H1 (cell line): ENCODE results near the gene TTC34. TPM values are rescaled to one million over a fixed set of nuclear protein-coding genes. Genes with fewer than 3 reads are reported as not detected.

ENCODE experiments used
- CTCF ChIA-PET: fragments of 300-600 bp; sonication (Branson Sonifier 250); formaldehyde crosslinking; loops from one replicate; lab custom pipeline; 2021; ENCODE audit not compliant: partially characterized antibody; lab: Charles Lee
- POLR2A ChIA-PET: fragments of 300-600 bp; sonication (Branson Sonifier 250); formaldehyde crosslinking; loops from one replicate; lab custom pipeline; 2021; ENCODE audit warnings: inconsistent platforms; ENCODE audit not compliant: partially characterized antibody; lab: Charles Lee
- DNase-seq, 2 experiments: peaks; one replicate each; pipeline versions ENCODE4 v3.0.0 to v3.0.0-alpha.2; 2010 to 2022; ENCODE audit warnings: low spot score in 2 of 2, low read depth in 1 of 2, mixed read lengths in 1 of 2
- FAIRE-seq: peaks from 2 replicates; lab custom pipeline; 2011; peaks lifted over from hg19 to GRCh38; lab: Jason Lieb, UNC
- H2AFZ ChIP-seq: 2 replicates; pipeline ENCODE4 v1.8.1; 2012; ENCODE audit warnings: low read length, inconsistent platforms
- H2AK5ac ChIP-seq: 2 replicates; pipeline ENCODE4 v1.6.1; 2013; ENCODE audit warnings: low read depth, low read length
- H2BK120ac ChIP-seq: replicated peaks from 2 replicates; pipeline ENCODE3; 2013; ENCODE audit warnings: low read depth, low read length, inconsistent platforms
- H2BK12ac ChIP-seq: 2 replicates; pipeline ENCODE4 v1.6.1; 2013; ENCODE audit warnings: low read depth, low read length
- H2BK15ac ChIP-seq: 2 replicates; pipeline ENCODE4 v1.6.1; 2013; ENCODE audit warnings: low read length
- H2BK20ac ChIP-seq: 2 replicates; pipeline ENCODE4 v1.6.1; 2013; ENCODE audit warnings: low read length
- H2BK5ac ChIP-seq: 2 replicates; pipeline ENCODE4 v1.6.1; 2013; ENCODE audit warnings: low read depth, low read length
- H3K14ac ChIP-seq: 2 replicates; pipeline ENCODE4 v1.6.1; 2013; ENCODE audit warnings: inconsistent platforms; ENCODE audit not compliant: insufficient read length
- H3K18ac ChIP-seq: 2 replicates; pipeline ENCODE4 v1.6.1; 2013; ENCODE audit warnings: low read length; ENCODE audit errors: extremely low read depth
- H3K23ac ChIP-seq: 2 replicates; pipeline ENCODE4 v1.6.1; 2013; ENCODE audit warnings: inconsistent platforms; ENCODE audit not compliant: insufficient read length
- H3K23me2 ChIP-seq: 2 replicates; pipeline ENCODE4 v1.6.1; 2013; ENCODE audit warnings: low read depth, low read length
- H3K27ac ChIP-seq: 2 replicates; pipeline ENCODE4 v1.6.1; 2011; ENCODE audit warnings: low read depth, low read length, inconsistent platforms
- H3K27me3 ChIP-seq, 4 experiments: replicated peaks in 1 of 4; 1 replicate in 1 of 4; 2 replicates in 3 of 4; pipeline versions ENCODE4 v1.6.1 to v1.8.1; 2011 to 2013; ENCODE audit warnings: low read length in 3 of 4, mild to moderate bottlenecking in 3 of 4, inconsistent platforms in 2 of 4, mixed read lengths in 2 of 4, moderate library complexity in 1 of 4; ENCODE audit not compliant: control insufficient read depth in 3 of 4, insufficient read depth in 3 of 4; ENCODE audit errors: extremely low read depth in 1 of 4
- H3K36me3 ChIP-seq, 4 experiments: 2 replicates each; pipeline versions ENCODE4 v1.6.1 to v1.8.1; 2011 to 2013; ENCODE audit warnings: mild to moderate bottlenecking in 4 of 4, low read length in 3 of 4, moderate library complexity in 2 of 4, control low read depth in 1 of 4, inconsistent platforms in 1 of 4; ENCODE audit not compliant: insufficient read depth in 4 of 4, control insufficient read depth in 2 of 4
- H3K4ac ChIP-seq: replicated peaks from 2 replicates; pipeline ENCODE3; 2013; ENCODE audit warnings: low read length, low read depth, mixed read lengths, inconsistent platforms; ENCODE audit not compliant: insufficient read length
- H3K4me1 ChIP-seq, 4 experiments: replicated peaks in 1 of 4; 1 replicate in 1 of 4; 2 replicates in 3 of 4; pipeline versions ENCODE4 v1.6.1 to v1.8.1; 2011 to 2013; ENCODE audit warnings: low read length in 3 of 4, inconsistent platforms in 2 of 4, mixed read lengths in 1 of 4; ENCODE audit not compliant: insufficient read depth in 4 of 4, control insufficient read depth in 3 of 4
- H3K4me2 ChIP-seq, 2 experiments: 2 replicates each; pipeline versions ENCODE4 v1.6.1 to v1.8.1; 2011 to 2013; ENCODE audit warnings: low read depth in 2 of 2, low read length in 2 of 2, control low read depth in 1 of 2, inconsistent platforms in 1 of 2, mild to moderate bottlenecking in 1 of 2; ENCODE audit not compliant: insufficient read depth in 1 of 2
- H3K4me3 ChIP-seq, 4 experiments: fragments of 200-600, 300-600 bp in 1 of 4; sonication (generic), shearing (Covaris generic), sonication (Bioruptor Twin) in 1 of 4; 2 replicates each; pipeline versions ENCODE4 v1.5.1 to v1.8.1; 2011 to 2016; ENCODE audit warnings: low read length in 4 of 4, low read depth in 3 of 4, control low read depth in 2 of 4, inconsistent platforms in 2 of 4, mild to moderate bottlenecking in 2 of 4, mixed read lengths in 1 of 4, moderate library complexity in 1 of 4; ENCODE audit not compliant: insufficient read depth in 2 of 4; ENCODE audit errors: extremely low read depth in 1 of 4
- H3K56ac ChIP-seq: replicated peaks from 2 replicates; pipeline ENCODE3; 2013; ENCODE audit warnings: low read depth, mild to moderate bottlenecking, mixed read lengths, low read length, inconsistent platforms; ENCODE audit not compliant: insufficient read length
- H3K79me1 ChIP-seq: 2 replicates; pipeline ENCODE4 v1.6.1; 2013; ENCODE audit warnings: low read depth, low read length, control low read depth
- H3K79me2 ChIP-seq, 2 experiments: 2 replicates each; pipeline versions ENCODE4 v1.6.1 to v1.8.1; 2012 to 2013; ENCODE audit warnings: low read length in 2 of 2, mild to moderate bottlenecking in 2 of 2, inconsistent platforms in 1 of 2; ENCODE audit not compliant: insufficient read depth in 2 of 2, control insufficient read depth in 1 of 2
- H3K9ac ChIP-seq, 4 experiments: replicated peaks in 1 of 4; 1 replicate in 1 of 4; 2 replicates in 3 of 4; pipeline versions ENCODE4 v1.6.1 to v1.8.1; 2011 to 2013; ENCODE audit warnings: low read depth in 3 of 4, low read length in 3 of 4, control low read depth in 2 of 4, mild to moderate bottlenecking in 2 of 4, moderate library complexity in 2 of 4, inconsistent platforms in 1 of 4; ENCODE audit errors: extremely low read depth in 1 of 4
- H3K9me3 ChIP-seq, 2 experiments: 2 replicates each; pipeline versions ENCODE4 v1.6.1 to v1.8.1; 2012 to 2013; ENCODE audit warnings: mild to moderate bottlenecking in 2 of 2, moderate library complexity in 2 of 2, control low read depth in 1 of 2, inconsistent platforms in 1 of 2, low read depth in 1 of 2, low read length in 1 of 2, mixed read lengths in 1 of 2; ENCODE audit not compliant: insufficient read depth in 2 of 2
- H4K20me1 ChIP-seq, 2 experiments: replicated peaks in 1 of 2; 2 replicates each; pipeline versions ENCODE3 to v1.8.1; 2011 to 2013; ENCODE audit warnings: inconsistent platforms in 2 of 2, low read length in 2 of 2, mild to moderate bottlenecking in 1 of 2; ENCODE audit not compliant: insufficient read depth in 2 of 2, control insufficient read depth in 1 of 2
- H4K5ac ChIP-seq: 2 replicates; pipeline ENCODE4 v1.6.1; 2013; ENCODE audit warnings: low read length, low read depth, mixed read lengths, inconsistent platforms; ENCODE audit not compliant: insufficient read length
- H4K8ac ChIP-seq: 2 replicates; pipeline ENCODE4 v1.8.0; 2013; ENCODE audit warnings: mild to moderate bottlenecking, moderate library complexity, low read length, inconsistent platforms; ENCODE audit not compliant: insufficient read depth; ENCODE audit errors: extremely low read depth
- H4K91ac ChIP-seq: replicated peaks from 2 replicates; pipeline ENCODE3; 2013; ENCODE audit warnings: low read length, mixed read lengths, inconsistent platforms; ENCODE audit not compliant: insufficient read length
- FOSL1 ChIP-seq: IDR thresholded peaks from 2 replicates; pipeline ENCODE4 v1.6.1; 2011; ENCODE audit warnings: mild to moderate bottlenecking, low read depth, low read length, moderate library complexity; ENCODE audit not compliant: insufficient read depth
- HDAC2 ChIP-seq, 2 experiments: fragments of 300-600 bp in 1 of 2; sonication (generic) in 1 of 2; IDR thresholded peaks; 2 replicates each; pipeline ENCODE4 v1.6.1; 2011 to 2012; ENCODE audit warnings: low read depth in 2 of 2, low read length in 2 of 2, mild to moderate bottlenecking in 2 of 2, moderate library complexity in 2 of 2, borderline replicate concordance in 1 of 2, inconsistent platforms in 1 of 2
- PHF8 ChIP-seq: fragments of 200-600 bp; sonication (generic); conservative IDR thresholded peaks from 2 replicates; pipeline ENCODE4 v1.7.1; 2012; ENCODE audit warnings: low read depth, mild to moderate bottlenecking, inconsistent platforms, low read length, moderate library complexity
- POLR2A ChIP-seq, 2 experiments: IDR thresholded peaks; 1 replicate in 1 of 2; 2 replicates in 1 of 2; pipeline ENCODE4 v1.6.1; 2011; ENCODE audit warnings: low read depth in 2 of 2, low read length in 2 of 2, mild to moderate bottlenecking in 2 of 2; ENCODE audit errors: control extremely low read depth in 1 of 2
- RXRA ChIP-seq: IDR thresholded peaks from 2 replicates; pipeline ENCODE4 v1.6.1; 2011; ENCODE audit warnings: low read depth, mild to moderate bottlenecking, low read length, moderate library complexity; ENCODE audit not compliant: insufficient read depth
- SAP30 ChIP-seq: fragments of 300-600 bp; sonication (generic); IDR thresholded peaks from 2 replicates; pipeline ENCODE4 v1.7.1; 2012; ENCODE audit warnings: low read length, moderate library complexity, mild to moderate bottlenecking, inconsistent platforms; ENCODE audit not compliant: insufficient read depth, insufficient replicate concordance
- SIN3A ChIP-seq, 2 experiments: IDR thresholded peaks in 1 of 2; conservative IDR thresholded peaks in 1 of 2; 2 replicates each; pipeline ENCODE4 v1.6.1; 2011 to 2012; ENCODE audit warnings: low read length in 2 of 2, improper control_type of control experiment in 1 of 2, low read depth in 1 of 2, mild to moderate bottlenecking in 1 of 2
- TAF7 ChIP-seq: optimal IDR thresholded peaks from 2 replicates; pipeline ENCODE3; 2011; ENCODE audit warnings: low read depth, mild to moderate bottlenecking, inconsistent platforms, low read length, moderate library complexity, borderline replicate concordance
- TCF12 ChIP-seq: IDR thresholded peaks from 2 replicates; pipeline ENCODE4 v1.6.1; 2011; ENCODE audit warnings: low read depth, mild to moderate bottlenecking, low read length
- USF2 ChIP-seq: IDR thresholded peaks from 2 replicates; pipeline ENCODE4 v1.6.1; 2011; ENCODE audit warnings: low read length, improper control_type of control experiment
- WGBS, 2 experiments: shearing (Covaris generic) in 1 of 2; methylation state at CpG; one replicate each; pipeline versions ENCODE4 v1.1.6 to v1.1.7; 2013 to 2015; ENCODE audit warnings: low lambda C conversion rate in 2 of 2, mixed read lengths in 2 of 2, inconsistent platforms in 1 of 2, low coverage in 1 of 2, missing lambda C conversion rate in 1 of 2; ENCODE audit not compliant: insufficient replicate concordance in 2 of 2, insufficient coverage in 1 of 2, insufficient read length in 1 of 2; ENCODE audit errors: extremely low coverage in 1 of 2, missing lambda C conversion rate in 1 of 2; 5-methylcytosine and 5-hydroxymethylcytosine counted together
- polyA plus RNA-seq, 7 experiments: library from polyadenylated mRNA; depleted of rRNA in 3 of 7; stranded (reverse) in 5 of 7; unstranded in 2 of 7; fragments of >200 nt in 5 of 7; fragments of 200-250 nt in 2 of 7; gene quantifications; 1 replicate in 5 of 7; 2 replicates in 1 of 7; 4 replicates in 1 of 7; pipeline versions ENCODE4 v1.2.1 to v1.2.3, GENCODE V29; 2011 to 2013; ENCODE audit warnings: missing spikeins in 2 of 7, mixed read lengths in 2 of 7
- total RNA-seq: library from RNA; stranded (reverse); fragmentation: NEBNext Ultra II Directional; extraction: Animal tissue kit (Norgen Biotek cat#: 25700); gene quantifications from 2 replicates; pipeline ENCODE4 v1.2.1, GENCODE V29; 2021

Gene TTC34
- total and polyA plus RNA-seq, 2 of the 8 experiments (the other 6 are each of a cell fraction or from before 2014, with no cell fraction given): 0.23 to 0.50 TPM

- H3K23ac ChIP-seq: no peak overlapping the region
- no peaks in the 10 kb centered on the region; a peak in 1 of 7 replicates for H3K27me3 ChIP-seq
- H3K9ac ChIP-seq: no peak overlapping the region
- no peak overlapping the region for H4K91ac ChIP-seq
- no peaks in the 10 kb centered on the region for H3K79me1 ChIP-seq
- no peak overlapping the region for H3K14ac ChIP-seq
- no peak overlapping the region for H3K4me3 ChIP-seq
- 83% methylated on average over 21 of the region's 23 CpGs; no CpG with 5 or more reads in 1 of the 2 experiments for WGBS, 2 experiments
- no peak overlapping the region for H2AK5ac ChIP-seq
- ChIA-PET POLR2A (no interaction called here), CTCF (interaction anchor here (0.5 kb wide), 1 partner anchor 940 kb away, joined by 3 read pairs; no protein-coding TSS in a partner anchor)
- no peak overlapping the region for H3K4ac ChIP-seq
- DNase-seq (no peak), FAIRE-seq (no peak)
- no peak overlapping the region for H3K27ac ChIP-seq
- H3K36me3 ChIP-seq: no peaks in the 10 kb centered on the region; a peak in 1 of 8 replicates
- no peaks in the 10 kb centered on the region for H4K20me1 ChIP-seq
- H2BK12ac ChIP-seq: no peak overlapping the region
- no peak overlapping the region for H2BK15ac ChIP-seq
- H3K4me2 ChIP-seq: no peak overlapping the region
- no peaks in the 10 kb centered on the region for H3K23me2 ChIP-seq
- H3K18ac ChIP-seq: no peak overlapping the region
- H4K8ac ChIP-seq: no peak overlapping the region
- no peaks in the 10 kb centered on the region for H3K79me2 ChIP-seq
- H2BK20ac ChIP-seq: no peak overlapping the region
- no peak overlapping the region for H3K56ac ChIP-seq
- H3K4me1 ChIP-seq: no peaks in the 10 kb centered on the region
- no peak overlapping the region for H2AFZ ChIP-seq
- H2BK5ac ChIP-seq: no peak overlapping the region
- H4K5ac ChIP-seq: no peak overlapping the region
- no peak overlapping the region for H2BK120ac ChIP-seq
- H3K9me3 ChIP-seq: peaks cover 74 to 91% of the 10 kb centered on the region in 2 experiments
- TF ChIP-seq HDAC2 (IDR thresholded peaks at IDR 0.05; ENCODE audit: borderline replicate concordance in 1 of 2, low read depth in 2 of 2, low read length in 2 of 2) (no peak), SIN3A (conservative IDR thresholded peaks at IDR 0.05 in 1 of 2, IDR thresholded peaks at IDR 0.05 in 1 of 2; ENCODE audit: low read depth in 1 of 2, low read length in 2 of 2) (no peak), POLR2A (IDR thresholded peaks at IDR 0.05; ENCODE audit: control extremely low read depth in 1 of 2, low read depth in 2 of 2, low read length in 2 of 2) (no peak), USF2 (no peak), SAP30 (no peak), PHF8 (no peak), TAF7 (no peak), TCF12 (no peak), RXRA (no peak), FOSL1 (no peak)
Measured at GRCh38 chr1:2847086-2847985, 45.8 kb upstream of the TTC34 start.
